GM06990 (cell line): ENCODE data around the gene GDF10.

Source experiments
- DNase-seq: peaks from one replicate; pipeline ENCODE4 v3.0.0-alpha.2; 2011; ENCODE audit not compliant: insufficient read length; ENCODE audit errors: extremely low read depth
- H3K27me3 ChIP-seq: replicated peaks from 2 replicates; pipeline ENCODE4 v1.6.0; 2011; ENCODE audit warnings: low read length; ENCODE audit not compliant: control insufficient read depth, insufficient read depth
- H3K36me3 ChIP-seq: 2 replicates; pipeline ENCODE4 v1.5.1; 2011; ENCODE audit warnings: low read length; ENCODE audit not compliant: control insufficient read depth, insufficient read depth
- H3K4me3 ChIP-seq: replicated peaks from 2 replicates; pipeline ENCODE4 v1.5.1; 2011; ENCODE audit warnings: low read depth, mild to moderate bottlenecking, control low read depth, low read length
- TF ChIP-seq, protein P1 (sequence below): IDR thresholded peaks from 2 replicates; pipeline ENCODE4 v1.5.1; 2011; ENCODE audit warnings: low read length, control low read depth, mild to moderate bottlenecking, inconsistent platforms; ENCODE audit not compliant: insufficient read depth, poor library complexity, severe bottlenecking

Gene GDF10

DNA sequence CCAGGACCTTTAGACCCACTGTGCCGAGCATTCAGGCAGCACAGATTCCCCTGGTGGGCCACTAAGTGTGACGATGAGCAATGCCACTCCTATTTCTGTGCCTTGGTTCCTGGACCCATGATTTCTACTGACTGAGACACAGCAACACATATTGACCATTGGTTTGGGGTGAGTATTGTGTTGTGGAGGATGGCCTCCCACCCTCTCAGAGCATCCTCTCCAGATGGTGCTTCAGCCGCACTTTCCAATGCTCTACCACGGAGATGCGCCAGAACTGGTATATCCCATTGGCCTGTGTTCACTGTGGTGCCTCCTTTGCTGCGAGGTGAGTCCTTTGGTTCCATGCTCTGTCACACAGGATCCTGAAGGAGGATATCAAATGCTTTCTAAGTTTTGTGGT, 10.1 kb upstream of the GDF10 start:
- Histone ChIP-seq H3K4me3 (no peak overlapping the region), H3K36me3 (no peaks in the 10 kb centered on the region), H3K27me3 (no peaks in the 10 kb centered on the region)
- TF ChIP-seq, protein P1, sequence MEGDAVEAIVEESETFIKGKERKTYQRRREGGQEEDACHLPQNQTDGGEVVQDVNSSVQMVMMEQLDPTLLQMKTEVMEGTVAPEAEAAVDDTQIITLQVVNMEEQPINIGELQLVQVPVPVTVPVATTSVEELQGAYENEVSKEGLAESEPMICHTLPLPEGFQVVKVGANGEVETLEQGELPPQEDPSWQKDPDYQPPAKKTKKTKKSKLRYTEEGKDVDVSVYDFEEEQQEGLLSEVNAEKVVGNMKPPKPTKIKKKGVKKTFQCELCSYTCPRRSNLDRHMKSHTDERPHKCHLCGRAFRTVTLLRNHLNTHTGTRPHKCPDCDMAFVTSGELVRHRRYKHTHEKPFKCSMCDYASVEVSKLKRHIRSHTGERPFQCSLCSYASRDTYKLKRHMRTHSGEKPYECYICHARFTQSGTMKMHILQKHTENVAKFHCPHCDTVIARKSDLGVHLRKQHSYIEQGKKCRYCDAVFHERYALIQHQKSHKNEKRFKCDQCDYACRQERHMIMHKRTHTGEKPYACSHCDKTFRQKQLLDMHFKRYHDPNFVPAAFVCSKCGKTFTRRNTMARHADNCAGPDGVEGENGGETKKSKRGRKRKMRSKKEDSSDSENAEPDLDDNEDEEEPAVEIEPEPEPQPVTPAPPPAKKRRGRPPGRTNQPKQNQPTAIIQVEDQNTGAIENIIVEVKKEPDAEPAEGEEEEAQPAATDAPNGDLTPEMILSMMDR: no peak
- DNase-seq: no peak

DNA sequence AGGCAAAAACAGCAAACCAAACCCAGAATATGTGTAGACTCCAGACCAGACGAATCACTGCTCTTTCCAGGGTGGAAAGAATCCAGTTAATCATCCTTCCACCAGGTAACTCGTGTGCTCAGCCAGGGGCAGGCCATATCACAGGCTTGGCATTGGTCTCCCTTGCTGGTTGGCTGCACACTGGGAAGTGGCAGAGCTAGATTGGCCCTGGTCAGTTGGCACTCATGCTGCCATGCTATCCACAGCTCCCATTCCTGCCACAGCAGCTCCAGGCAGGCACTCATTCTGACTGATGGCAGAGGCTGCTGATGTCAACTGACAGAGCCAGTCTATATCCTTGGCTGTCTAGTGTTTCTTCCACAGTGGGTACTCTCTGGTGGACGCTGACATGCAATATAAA, 9.7 kb upstream of the GDF10 start:
- TF ChIP-seq, protein P1: no peak
- H3K4me3 ChIP-seq: no peak overlapping the region
- H3K36me3 ChIP-seq: no peaks in the 10 kb centered on the region
- DNase-seq: no peak
- H3K27me3 ChIP-seq: no peaks in the 10 kb centered on the region; the same call in 1 of the 2 replicates

DNA sequence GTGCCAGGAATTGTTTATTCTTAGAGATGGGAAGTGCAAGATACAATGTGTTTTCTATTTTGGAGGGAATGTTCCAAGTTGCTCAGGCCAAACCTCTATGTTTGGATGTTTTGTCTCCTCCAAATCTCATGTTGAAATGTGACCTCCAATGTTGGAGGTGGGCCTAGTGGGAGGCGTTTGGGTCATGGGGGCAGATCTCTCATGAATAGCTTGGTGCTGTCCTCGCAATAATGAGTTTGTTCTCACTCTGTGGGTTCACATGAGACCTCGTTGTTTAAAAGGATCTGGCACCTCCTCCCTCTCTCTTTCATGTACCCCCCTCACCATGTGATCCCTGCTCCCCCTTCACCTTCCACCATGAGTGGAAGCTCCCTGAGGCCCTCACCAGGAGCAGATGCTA, 8.3 kb upstream of the GDF10 start:
- Histone ChIP-seq H3K4me3 (no peak overlapping the region), H3K36me3 (no peaks in the 10 kb centered on the region), H3K27me3 (no peaks in the 10 kb centered on the region; the same call in 1 of the 2 replicates)
- DNase-seq: no peak
- TF ChIP-seq, protein P1: no peak

- DNase-seq: no peak
- no peaks in the 10 kb centered on the region; the same call in 1 of the 2 replicates for H3K27me3 ChIP-seq
Observed at GRCh38 chr10:47294057-47294456, 5.9 kb upstream of the GDF10 start.

DNA sequence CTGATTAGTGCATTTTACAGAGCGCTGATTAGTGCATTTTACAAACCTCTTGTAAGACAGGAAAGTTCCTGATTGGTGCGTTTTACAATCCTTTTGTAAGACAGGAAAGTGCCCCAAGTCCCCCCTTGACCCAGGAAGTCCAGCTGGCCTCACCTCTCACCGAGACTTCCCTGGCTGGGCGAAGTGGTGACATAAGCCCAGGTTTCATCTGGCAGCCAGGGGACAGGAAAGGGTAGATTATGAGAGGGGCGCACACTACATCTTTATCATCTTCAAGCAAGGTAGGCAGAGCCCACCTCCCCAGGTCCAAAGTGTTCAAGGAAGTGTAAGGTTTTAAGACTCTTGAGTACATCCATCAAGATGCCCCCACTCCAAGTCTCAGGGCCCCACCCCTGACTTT, 5.5 kb upstream of the GDF10 start:
- no peaks in the 10 kb centered on the region; the same call in 1 of the 2 replicates for H3K27me3 ChIP-seq
- no peak for DNase-seq
- H3K36me3 ChIP-seq: no peaks in the 10 kb centered on the region
- TF ChIP-seq, protein P1: no peak
- no peak overlapping the region for H3K4me3 ChIP-seq

More at GRCh38 chr10:47294057-47294456, 5.9 kb upstream of the GDF10 start:
- TF ChIP-seq, protein P1: no peak
- Histone ChIP-seq H3K36me3 (no peaks in the 10 kb centered on the region), H3K4me3 (no peak overlapping the region)

GRCh38 chr10:47295411-47295810, 4.6 kb upstream of the GDF10 start:
- Histone ChIP-seq H3K27me3 (no peaks in the 10 kb centered on the region; the same call in 1 of the 2 replicates), H3K36me3 (no peaks in the 10 kb centered on the region), H3K4me3 (no peak overlapping the region)
- no peak for DNase-seq
- TF ChIP-seq, protein P1: no peak
